GF-D8 (cell line): ENCODE measurements around the gene AHCYL2.
"Not testable (repeated sequence)": the region's sequence is repeated elsewhere in the genome, so short reads cannot be mapped to it uniquely, and the experiment has no call there.

ENCODE experiments used
- DNase-seq: peaks from one replicate; lab custom pipeline; 2025; lab: John Stamatoyannopoulos, UW

AHCYL2 gene

DNA sequence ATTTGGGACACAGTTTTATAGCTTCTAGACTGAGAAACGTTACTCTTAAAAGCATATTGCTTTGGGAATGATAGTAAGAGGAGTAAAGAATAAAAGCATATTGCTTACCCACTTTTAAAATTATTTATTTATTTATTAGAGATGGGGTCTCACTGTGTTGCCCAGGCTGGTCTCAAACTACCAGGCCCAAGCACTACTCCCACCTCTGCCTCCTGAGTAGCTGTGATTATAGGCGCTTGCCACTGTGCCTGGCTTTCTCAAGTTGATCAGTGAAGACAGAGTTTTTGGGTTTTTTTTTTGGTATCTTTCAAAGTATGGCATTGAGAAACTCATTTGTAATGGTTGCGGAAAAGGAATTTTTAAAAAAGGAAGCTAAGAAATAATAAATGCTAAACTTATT is 68.0 kb downstream of the AHCYL2 start:
- DNase-seq, result no peak

DNA sequence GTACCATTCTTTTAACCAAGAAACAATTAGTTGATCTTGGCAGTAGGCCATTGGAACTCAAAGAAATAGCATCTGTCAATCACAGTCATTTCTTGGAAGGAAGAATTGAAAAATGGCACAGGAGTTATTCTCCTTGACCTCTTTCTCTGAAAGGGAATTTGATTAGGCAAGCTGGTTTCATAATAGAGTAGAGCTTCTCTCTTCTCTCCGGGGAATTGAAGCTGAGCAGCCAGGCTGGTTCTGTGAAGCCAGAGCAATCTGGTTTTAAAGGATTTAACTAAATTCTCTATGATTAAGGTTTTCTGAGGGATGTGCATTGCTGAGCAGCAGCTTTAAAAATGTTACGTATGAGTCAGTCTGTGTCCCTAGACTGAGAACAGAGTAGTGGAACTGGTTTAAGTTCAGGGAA is 70.2 kb downstream of the AHCYL2 start:
- peak; percentile 37 for DNase-seq

- DNase-seq, result no peak
Observed at GRCh38 chr7:129298268-129298893, 73.6 kb downstream of the AHCYL2 start.

DNA sequence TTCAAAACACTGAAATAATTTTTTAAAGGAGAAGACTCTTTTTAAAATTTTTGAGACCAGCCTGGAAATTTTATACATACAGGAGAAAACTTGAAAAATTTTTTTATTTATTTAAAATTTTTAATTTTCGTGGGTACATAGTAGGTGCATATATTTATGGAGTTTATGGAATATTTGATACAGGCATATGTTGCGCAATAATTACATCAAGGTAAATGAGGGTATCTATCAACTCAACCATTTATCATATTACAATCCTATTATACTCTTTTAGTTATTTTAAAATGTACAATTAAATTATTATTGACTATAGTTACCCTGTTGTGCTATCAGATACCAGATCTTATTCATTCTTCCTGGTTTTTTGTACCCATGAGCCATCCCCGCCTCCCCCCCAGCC is 75.1 kb downstream of the AHCYL2 start:
- DNase-seq, result no peak

DNA sequence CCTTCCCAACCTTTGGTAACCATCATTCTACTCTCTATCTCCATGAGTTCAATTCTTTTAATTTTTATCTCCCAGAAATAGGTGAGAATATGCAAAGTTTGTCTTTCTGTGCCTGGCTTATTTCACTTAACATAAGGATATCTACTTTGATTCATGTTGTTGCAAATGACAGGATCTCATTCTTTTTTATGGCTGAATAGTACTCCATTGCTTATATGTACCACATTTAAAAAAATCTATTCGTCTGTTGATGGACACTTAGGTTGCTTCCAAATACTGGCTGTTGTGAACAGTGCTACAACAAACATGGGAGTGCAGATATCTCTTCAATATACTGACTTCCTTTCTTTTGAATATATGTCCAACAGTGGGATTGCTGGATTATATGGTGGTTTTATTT is 75.5 kb downstream of the AHCYL2 start:
- DNase-seq, result not testable (repeated sequence)

DNA sequence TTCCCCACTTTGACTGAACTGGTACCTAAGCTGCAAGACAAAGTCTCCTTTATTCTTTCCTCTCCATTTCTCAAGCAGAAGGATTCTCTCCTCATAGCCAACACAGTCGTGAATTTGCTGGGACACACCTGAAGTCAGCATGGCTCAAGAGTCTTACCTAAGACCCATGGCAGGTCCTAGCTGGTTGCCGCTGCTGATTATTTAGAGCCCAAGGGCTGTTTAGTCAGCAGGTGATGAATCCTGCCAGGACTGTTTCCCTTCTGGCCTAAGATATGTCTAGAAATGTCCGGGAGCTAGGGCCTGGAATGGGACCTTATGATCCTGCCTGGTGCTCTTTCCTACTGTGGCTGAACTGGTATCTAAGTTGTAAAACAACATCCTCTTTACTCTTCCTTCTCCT is 82.8 kb downstream of the AHCYL2 start:
- DNase-seq, result no peak

- DNase-seq, result no peak
Observed at GRCh38 chr7:129308047-129308446, 83.2 kb downstream of the AHCYL2 start.

DNA sequence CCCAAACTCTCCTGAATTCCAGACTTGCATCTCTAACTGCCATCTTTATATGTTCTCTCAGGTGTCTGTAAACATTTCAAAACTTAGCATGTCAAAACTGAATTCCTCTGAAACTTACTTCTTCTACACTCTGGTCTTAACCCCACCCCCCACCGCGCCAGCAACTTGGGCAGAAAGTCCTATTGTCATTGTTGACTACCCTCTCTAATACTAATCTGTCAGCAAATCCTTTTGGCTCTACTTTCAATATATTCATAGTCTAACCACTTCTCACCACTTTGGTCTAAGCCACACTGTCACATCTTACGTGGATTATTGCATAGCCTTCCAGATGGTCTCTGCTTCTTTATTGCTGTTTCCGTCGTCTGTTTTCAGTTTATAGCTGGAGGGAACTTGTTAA is 86.6 kb downstream of the AHCYL2 start:
- DNase-seq, result no peak

DNA sequence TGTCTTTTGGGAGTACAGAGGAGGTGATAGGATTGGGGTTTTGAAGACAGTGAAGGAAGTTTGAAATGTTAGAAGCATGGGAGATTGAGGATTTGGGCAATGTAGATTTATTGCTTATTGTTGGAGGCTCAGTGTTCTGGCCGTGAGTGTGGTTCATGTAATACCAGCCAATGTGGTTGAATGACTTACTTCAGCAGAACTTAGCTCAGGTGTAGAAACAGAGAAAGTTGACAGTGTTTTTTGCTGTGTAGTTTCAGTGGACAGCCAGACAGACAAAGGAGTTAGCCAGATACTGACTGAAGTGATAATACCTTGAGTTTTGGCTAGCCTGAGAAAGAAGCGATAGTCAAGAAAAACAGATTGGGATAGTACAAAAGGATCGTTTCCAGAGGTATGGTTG is 88.5 kb downstream of the AHCYL2 start:
- no peak for DNase-seq

DNA sequence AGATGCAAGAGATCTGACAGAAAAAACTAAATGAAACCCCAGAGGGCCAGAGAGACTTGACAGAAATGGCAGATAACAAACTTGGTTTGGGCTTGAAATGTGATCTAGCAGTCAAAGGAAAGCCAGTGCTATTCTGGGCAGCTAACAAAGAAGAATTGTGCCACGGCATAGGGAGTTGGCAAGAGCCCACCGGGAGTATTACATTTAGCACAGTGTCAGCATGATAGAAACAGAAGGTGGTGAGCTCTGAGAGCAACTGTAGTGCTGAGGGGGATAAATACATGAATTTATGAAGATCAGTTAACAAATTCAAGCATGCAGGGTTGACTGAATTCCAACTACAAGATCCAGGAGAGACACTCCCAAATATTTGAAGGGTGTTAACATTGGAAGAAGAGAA is 91.1 kb downstream of the AHCYL2 start:
- no peak for DNase-seq

DNA sequence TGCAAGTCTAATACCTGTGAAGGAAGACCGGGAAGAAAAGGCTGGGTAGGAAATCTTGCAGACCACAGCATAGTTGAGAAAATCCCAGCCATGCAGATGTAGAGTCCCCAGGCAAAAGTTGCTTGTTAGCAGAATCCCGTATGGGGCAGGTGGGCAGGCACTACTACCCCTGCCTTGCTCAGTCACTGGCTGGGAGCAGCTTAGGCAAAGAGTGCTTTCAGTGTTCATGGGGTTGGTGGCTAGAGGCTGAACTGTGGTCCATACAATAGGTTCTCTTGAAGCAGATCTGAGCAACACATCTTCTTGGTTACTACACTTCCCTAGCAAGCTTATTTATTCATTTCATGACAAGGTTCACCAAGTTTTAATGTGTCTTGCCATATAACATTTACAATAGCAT is 92.6 kb downstream of the AHCYL2 start:
- no peak for DNase-seq

DNA sequence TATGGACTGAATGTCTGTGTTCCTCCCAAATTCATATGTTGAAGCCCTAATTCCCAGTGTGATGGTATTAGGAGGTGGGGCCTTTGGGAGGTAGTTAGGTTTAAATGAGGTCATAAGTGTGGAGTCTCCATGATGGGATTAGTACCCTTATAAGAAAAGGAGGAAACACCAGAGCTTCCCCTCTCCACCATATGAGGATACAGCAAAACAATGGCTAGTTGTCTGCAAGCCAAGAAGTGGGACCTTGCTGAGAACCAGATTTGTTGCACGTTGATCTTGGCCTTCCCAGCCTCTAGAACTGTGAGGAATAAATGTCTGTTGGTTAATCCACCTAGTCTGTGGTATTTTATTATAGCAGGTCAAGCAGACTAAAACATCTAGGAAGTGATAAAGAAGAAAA is 102.2 kb downstream of the AHCYL2 start:
- no peak for DNase-seq

DNA sequence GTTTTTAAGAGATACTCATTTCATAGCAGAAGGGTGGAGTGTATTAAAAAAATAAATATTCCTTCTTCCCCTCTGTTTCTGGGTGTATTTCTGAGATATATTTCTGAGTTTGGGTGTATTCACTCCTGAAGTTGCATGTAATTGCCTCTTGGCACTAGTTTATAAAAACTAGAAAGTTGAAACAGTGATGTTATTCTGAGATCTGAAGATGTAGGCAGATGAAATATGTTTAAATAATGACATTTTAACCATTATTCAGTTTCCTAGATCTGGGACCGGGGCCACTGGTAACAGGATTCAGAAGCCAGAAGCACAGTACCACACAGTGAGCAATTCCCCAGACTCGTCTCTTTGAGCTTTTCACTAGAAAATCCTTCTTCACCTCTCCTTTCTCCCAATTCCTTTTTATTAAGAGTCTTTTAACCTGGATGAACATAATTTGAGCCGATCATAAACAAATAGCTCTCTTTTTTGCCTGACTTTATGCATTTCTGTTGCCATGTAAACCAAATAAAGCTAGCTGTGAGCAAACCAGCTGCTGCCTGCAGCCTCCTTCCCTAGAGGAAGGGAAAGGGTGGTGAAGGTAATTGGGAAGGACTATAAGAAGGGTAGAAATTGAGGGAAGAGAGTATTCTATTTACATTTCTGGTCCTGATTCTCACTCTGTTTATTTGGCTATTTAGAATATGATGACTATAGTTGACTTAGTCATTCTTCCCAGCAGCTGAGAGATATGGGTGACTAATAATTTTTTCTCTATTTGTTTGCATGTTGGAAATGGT is 107.6 kb downstream of the AHCYL2 start:
- DNase-seq, result no peak

GRCh38 chr7:129334473-129334872 is 109.6 kb downstream of the AHCYL2 start:
- no peak for DNase-seq

- DNase-seq, result no peak
Observed at GRCh38 chr7:129338450-129338849, 113.6 kb downstream of the AHCYL2 start.

GRCh38 chr7:129341212-129341611 is 116.4 kb downstream of the AHCYL2 start:
- DNase-seq, result no peak

DNA sequence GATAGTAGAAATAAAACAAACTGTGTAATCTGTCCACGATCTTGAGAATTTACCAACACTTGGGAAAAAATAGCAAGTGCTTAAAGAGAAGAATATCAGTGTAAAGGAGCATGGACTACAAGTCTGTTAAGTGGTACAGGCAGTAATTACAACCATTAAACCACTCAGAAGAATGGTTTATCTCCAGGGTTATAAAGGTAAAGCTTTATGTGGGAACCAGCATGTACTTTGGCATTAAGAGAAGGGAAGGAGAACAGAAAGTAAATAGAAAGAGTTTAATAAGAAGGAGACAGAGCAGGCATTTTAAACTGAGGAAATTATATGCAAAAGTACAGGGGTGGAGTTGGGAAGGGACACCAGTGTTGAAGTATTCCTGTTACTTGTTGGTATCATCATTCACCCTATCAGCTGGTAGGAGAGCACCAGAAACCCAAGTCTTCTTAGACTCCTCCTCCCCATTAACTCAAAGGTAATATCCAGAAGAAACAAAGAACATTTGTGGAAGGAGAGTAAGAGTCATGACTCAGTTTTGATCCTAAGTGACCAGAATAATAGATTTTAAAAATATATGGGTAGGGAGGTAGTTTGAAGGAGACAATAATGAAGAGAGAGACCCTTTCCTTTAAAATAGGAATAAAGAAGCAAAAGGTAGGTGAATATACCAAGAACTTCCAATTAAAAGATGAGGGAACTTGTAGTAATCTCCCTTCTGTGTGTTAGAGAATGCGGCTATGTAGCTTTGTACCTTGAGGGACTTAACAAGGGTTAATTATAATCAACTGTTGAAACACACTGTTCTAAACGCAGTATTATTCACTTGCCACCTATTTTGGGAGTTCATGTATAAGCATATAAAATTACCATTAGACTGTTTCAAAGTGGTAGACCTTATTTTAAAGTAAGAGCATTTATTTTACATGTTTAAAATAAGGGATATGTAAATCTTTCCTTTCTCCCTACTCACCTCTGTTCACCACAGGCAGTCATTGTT is 117.3 kb downstream of the AHCYL2 start:
- DNase-seq, result no peak

GRCh38 chr7:129343099-129343700 is 118.4 kb downstream of the AHCYL2 start:
- DNase-seq, result no peak

DNA sequence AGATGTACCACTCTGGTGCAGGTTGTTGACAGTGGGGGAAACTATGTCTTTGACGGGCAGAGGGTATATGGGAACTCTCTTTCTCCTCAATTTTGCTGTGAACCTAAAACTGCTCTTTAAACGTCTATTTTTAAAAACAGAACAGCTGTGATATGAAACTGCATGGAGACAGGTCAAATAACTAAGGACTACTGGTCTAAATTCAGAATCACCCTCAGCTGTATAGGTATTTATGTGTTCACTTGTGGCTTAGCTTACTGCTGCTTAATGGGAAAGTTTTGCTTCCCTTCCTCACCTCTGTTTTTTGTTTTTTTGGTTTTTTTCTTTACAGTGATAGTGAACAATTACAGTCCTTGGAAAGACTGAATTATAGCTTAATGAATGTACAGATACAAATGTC is 122.5 kb downstream of the AHCYL2 start:
- DNase-seq, result no peak

DNA sequence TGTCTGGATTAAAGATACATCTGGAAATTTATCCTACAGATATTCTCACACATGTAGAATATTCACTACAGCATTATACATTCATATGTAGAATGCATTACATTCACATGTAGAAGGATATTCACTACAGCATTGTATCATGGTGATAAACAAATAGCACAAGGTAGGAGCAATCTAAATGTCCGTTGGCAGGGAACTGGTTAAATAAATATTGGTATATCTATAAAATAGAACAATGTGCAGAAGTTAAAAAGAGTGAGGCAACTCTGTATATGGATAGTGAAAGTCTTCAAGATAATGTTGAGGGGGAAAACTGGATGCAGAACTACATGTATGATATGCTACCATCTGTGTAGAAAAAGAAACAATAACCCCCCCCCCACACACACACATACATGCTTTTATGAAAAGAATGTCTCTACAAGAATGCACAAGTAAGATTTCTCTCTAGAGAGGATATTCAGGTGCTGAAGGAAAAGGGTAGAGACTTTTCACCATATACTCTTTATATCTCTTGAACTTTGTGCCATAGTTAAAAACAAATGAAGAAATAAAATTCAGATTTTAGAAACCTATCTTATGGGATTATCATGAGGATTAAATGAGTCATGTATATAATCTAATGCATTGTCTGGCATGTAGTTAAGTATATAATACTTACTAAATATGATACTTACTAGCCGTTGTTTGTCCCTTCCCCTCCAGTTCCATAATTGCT is 123.4 kb downstream of the AHCYL2 start:
- DNase-seq, result no peak

DNA sequence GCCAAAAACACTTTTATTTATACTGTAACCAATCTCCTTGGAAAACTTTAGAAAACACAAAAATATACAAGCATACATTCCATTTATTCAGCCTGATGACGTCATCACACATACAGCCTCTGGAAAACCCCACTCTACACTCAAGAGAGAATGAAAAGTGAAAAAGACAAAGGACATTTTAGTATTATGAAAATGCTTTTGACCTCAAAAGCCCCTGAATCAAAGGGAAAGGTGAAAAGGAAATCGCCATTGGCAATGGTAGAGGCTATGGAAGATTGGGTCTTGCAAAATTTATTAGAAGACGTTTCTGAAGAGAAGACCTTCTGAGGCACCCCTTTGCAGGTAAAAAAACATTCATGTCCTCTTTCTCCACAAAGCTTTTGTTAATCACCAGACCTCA is 126.5 kb downstream of the AHCYL2 start:
- no peak for DNase-seq

DNA sequence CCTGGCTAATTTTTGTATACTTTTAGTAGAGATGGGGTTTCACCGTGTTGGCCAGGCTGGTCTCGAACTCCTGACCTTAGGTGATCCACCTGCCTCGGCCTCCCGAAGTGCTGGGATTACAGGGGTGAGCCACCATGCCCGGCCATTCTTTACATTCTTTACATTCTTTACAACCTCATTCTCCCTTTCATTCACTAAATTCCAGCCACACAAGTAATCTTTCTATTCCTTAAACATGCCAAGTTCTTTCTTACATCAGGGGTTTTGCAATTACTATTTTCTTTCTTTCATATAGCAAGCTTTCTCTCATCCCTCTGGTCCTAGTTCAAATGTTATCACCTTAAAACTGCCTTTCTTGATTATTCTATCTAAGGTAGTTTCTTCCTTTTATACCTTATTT is 128.3 kb downstream of the AHCYL2 start:
- DNase-seq, result not testable (repeated sequence)
